Nephron (organoid): ENCODE results near the gene XRCC1.
"Not testable (repeated sequence)": the region's sequence is repeated elsewhere in the genome, so short reads cannot be mapped to it uniquely, and the experiment has no call there.

Experiments
- H3K27ac Mint-ChIP-seq, 3 experiments: 2 replicates each; pipeline ENCODE4 v1.8.0; 2020; ENCODE audit warnings: mixed read lengths in 3 of 3, mild to moderate bottlenecking in 2 of 3, moderate library complexity in 1 of 3
- H3K27me3 Mint-ChIP-seq: 2 replicates; pipeline ENCODE4 v1.8.0; 2021; ENCODE audit warnings: low read depth, mild to moderate bottlenecking, moderate library complexity, mixed read lengths
- H3K36me3 Mint-ChIP-seq: 2 replicates; pipeline ENCODE4 v1.8.0; 2020; ENCODE audit warnings: low read depth, mixed read lengths
- H3K4me1 Mint-ChIP-seq: 2 replicates; pipeline ENCODE4 v1.8.0; 2020; ENCODE audit warnings: mixed read lengths
- H3K4me3 Mint-ChIP-seq, 3 experiments: 2 replicates each; pipeline ENCODE4 v1.8.0; 2020; ENCODE audit warnings: mild to moderate bottlenecking in 3 of 3, mixed read lengths in 3 of 3, moderate library complexity in 2 of 3
- H3K9me3 Mint-ChIP-seq: 2 replicates; pipeline ENCODE4 v1.8.0; 2020; ENCODE audit warnings: mixed read lengths
- CTCF ChIP-seq, 3 experiments: fragments of 200-600 bp; sonication (generic); IDR thresholded peaks; one replicate each; pipeline ENCODE4 v1.5.0; 2021; ENCODE audit warnings: antibody characterized with exemption in 3 of 3; ENCODE audit not compliant: unreplicated experiment in 3 of 3

Gene XRCC1

GRCh38 chr19:43551399-43552197 is 23.7 kb downstream of the XRCC1 start:
- Mint-ChIP-seq H3K4me1 (no peaks in the 10 kb centered on the region), H3K27ac (no peak overlapping the region), H3K4me3 (no peak overlapping the region), H3K9me3 (no peaks in the 10 kb centered on the region), H3K36me3 (peaks cover 52% of the 10 kb centered on the region), H3K27me3 (no peaks in the 10 kb centered on the region)
- no peak for TF ChIP-seq CTCF (IDR thresholded peaks at IDR 0.05; ENCODE audit: unreplicated experiment in 3 of 3)

DNA sequence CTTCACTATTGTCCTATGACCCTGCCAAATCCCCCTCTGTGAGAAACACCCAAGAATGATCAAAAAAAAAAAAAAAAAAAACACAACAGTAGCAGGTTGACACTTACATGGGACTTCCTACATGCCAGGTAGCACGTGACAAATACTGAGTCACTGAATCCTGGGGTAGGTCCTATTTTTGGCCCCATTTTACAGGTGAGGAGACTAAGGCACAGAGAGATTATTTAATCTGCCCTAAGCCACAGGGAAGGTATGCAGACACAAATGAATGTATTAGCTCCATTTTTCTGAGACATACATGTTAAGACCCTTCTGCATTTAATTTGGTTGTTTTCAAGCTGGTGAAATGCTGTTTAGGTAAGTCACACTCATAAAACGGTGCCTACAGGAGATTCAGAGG is 26.6 kb downstream of the XRCC1 start:
- Mint-ChIP-seq H3K9me3 (no peaks in the 10 kb centered on the region), H3K27ac (no peak overlapping the region), H3K4me3 (no peak overlapping the region), H3K36me3 (peaks cover 55% of the 10 kb centered on the region), H3K4me1 (no peaks in the 10 kb centered on the region), H3K27me3 (no peaks in the 10 kb centered on the region)
- no peak for TF ChIP-seq CTCF (IDR thresholded peaks at IDR 0.05; ENCODE audit: unreplicated experiment in 3 of 3)

- not testable (repeated sequence) for H3K27ac Mint-ChIP-seq, H3K4me1 Mint-ChIP-seq, H3K9me3 Mint-ChIP-seq, H3K4me3 Mint-ChIP-seq, H3K27me3 Mint-ChIP-seq
- peaks cover 63% of the 10 kb centered on the region for H3K36me3 Mint-ChIP-seq
Observed at GRCh38 chr19:43547926-43548325, 27.4 kb downstream of the XRCC1 start.

DNA sequence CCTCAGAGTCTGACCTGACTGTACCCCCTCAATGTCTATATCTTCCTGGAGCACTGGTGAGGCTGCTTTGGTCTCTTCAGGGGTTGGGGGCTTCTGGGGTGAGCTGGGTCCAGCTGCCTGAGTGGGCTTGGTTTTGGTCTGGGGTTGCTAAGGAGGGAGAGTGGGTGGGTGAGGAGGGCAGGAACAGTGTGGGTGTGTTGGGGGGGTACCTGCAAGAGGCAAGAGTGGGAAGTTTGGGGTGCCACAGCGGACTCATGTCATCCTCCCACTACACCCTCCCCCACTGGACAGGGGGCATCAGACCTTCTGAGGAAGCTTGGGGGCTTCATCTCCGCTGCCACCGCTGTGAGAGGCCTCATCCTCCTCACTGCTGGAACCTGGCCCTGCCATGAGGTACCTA is 28.7 kb downstream of the XRCC1 start:
- Mint-ChIP-seq H3K36me3 (peaks cover 67% of the 10 kb centered on the region), H3K9me3 (no peaks in the 10 kb centered on the region), H3K27ac (no peak overlapping the region), H3K4me1 (no peaks in the 10 kb centered on the region), H3K4me3 (no peak overlapping the region), H3K27me3 (no peaks in the 10 kb centered on the region)
- no peak for TF ChIP-seq CTCF (IDR thresholded peaks at IDR 0.05; ENCODE audit: unreplicated experiment in 3 of 3)

DNA sequence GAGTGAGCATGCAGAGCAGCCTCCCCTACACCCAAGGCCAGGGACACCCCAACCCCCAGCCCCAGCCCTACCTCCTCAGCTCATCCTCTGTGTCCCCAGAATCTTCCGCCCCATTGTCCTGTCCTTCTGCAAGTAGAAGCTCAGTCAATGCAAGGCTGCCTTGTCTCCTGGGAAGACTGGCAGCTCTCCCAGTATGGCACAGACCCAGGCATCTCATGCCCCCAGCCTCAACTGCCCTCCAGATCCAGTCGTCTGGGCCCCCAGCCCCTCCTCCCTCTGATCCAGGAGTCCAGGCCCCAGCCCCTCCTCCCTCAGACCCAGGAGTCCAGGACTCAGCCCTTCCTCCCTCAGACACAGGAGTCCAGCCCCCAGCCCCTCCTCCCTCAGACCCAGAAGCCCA is 29.3 kb downstream of the XRCC1 start:
- Mint-ChIP-seq H3K9me3 (no peaks in the 10 kb centered on the region), H3K4me1 (no peaks in the 10 kb centered on the region), H3K27ac (no peak overlapping the region), H3K4me3 (no peak overlapping the region), H3K36me3 (peaks cover 67% of the 10 kb centered on the region), H3K27me3 (no peaks in the 10 kb centered on the region)
- no peak for TF ChIP-seq CTCF (IDR thresholded peaks at IDR 0.05; ENCODE audit: unreplicated experiment in 3 of 3)

- no peaks in the 10 kb centered on the region for H3K27me3 Mint-ChIP-seq
- no peak for TF ChIP-seq CTCF (IDR thresholded peaks at IDR 0.05; ENCODE audit: unreplicated experiment in 3 of 3)
- H3K9me3 Mint-ChIP-seq, result no peaks in the 10 kb centered on the region
- no peak overlapping the region for H3K27ac Mint-ChIP-seq
- H3K4me1 Mint-ChIP-seq, result no peaks in the 10 kb centered on the region
- H3K36me3 Mint-ChIP-seq, result peaks cover 67% of the 10 kb centered on the region
- H3K4me3 Mint-ChIP-seq, result no peak overlapping the region
Observed at GRCh38 chr19:43545276-43545675, 30.1 kb downstream of the XRCC1 start.
